Stimulated activated naive CD8-positive, alpha-beta T cell treated with anti-CD3 and anti-CD28 coated beads, Interleukin-15, amount 100 ng/mL, for 72 hours (primary cell): ENCODE results near the gene PAX8.
A peak's percentile ranks its signal among the peaks of the same experiment; 100 is the strongest.

Source experiments
- ATAC-seq: fragments of 150-1000 bp; cut with Tn5 transposase; 2 replicates; pipeline ENCODE4 v1.10.0; 2021; ENCODE audit warnings: mild to moderate bottlenecking, moderate library complexity
- DNase-seq, 2 donors: peaks; one replicate each; pipeline ENCODE4 v3.0.0; 2021 to 2022
- H3K27ac Mint-ChIP-seq, 2 donors: one replicate each; pipeline ENCODE4 v1.8.0; 2022; ENCODE audit warnings: mild to moderate bottlenecking in 2 of 2, mixed read lengths in 2 of 2, moderate library complexity in 2 of 2
- H3K27me3 Mint-ChIP-seq: one replicate; pipeline ENCODE4 v1.8.0; 2022; ENCODE audit warnings: mixed read lengths
- H3K4me1 Mint-ChIP-seq: one replicate; pipeline ENCODE4 v1.8.0; 2022; ENCODE audit warnings: mild to moderate bottlenecking, mixed read lengths
- H3K4me3 Mint-ChIP-seq, 2 donors: one replicate each; pipeline ENCODE4 v1.8.0; 2022; ENCODE audit warnings: mild to moderate bottlenecking in 2 of 2, mixed read lengths in 2 of 2, moderate library complexity in 1 of 2
- H3K9me3 Mint-ChIP-seq, 2 donors: one replicate each; pipeline ENCODE4 v1.8.0; 2022; ENCODE audit warnings: mixed read lengths in 2 of 2

Gene PAX8

GRCh38 chr2:113278073-113278741, 514 bp downstream of the PAX8 start:
- DNase-seq = no peak
- Mint-ChIP-seq H3K27ac (no peak overlapping the region), H3K27me3 (peaks cover 76% of the 10 kb centered on the region), H3K4me1 (peaks cover 28% of the 10 kb centered on the region), H3K4me3 (no peak overlapping the region), H3K9me3 (no peaks in the 10 kb centered on the region)
- ATAC-seq = peak; percentile 18

GRCh38 chr2:113277474-113278072, 1.1 kb downstream of the PAX8 start:
- H3K4me1 Mint-ChIP-seq = peaks cover 33% of the 10 kb centered on the region
- peaks cover 82% of the 10 kb centered on the region for H3K27me3 Mint-ChIP-seq
- H3K4me3 Mint-ChIP-seq = peak overlapping the region; percentile 53 to 58
- ATAC-seq (peak; percentile 29), DNase-seq (peak in 1 of 2 donors; percentile 10)
- H3K27ac Mint-ChIP-seq = no peak overlapping the region
- H3K9me3 Mint-ChIP-seq = no peaks in the 10 kb centered on the region

- peak overlapping the region; percentile 53 to 58 for H3K4me3 Mint-ChIP-seq
- ATAC-seq = peak; percentile 52
- DNase-seq = peak in 1 of 2 donors; percentile 17
- no peak overlapping the region for H3K27ac Mint-ChIP-seq
- H3K9me3 Mint-ChIP-seq = no peaks in the 10 kb centered on the region
- H3K27me3 Mint-ChIP-seq = peaks cover 89% of the 10 kb centered on the region
- H3K4me1 Mint-ChIP-seq = peaks cover 33% of the 10 kb centered on the region
Measured at GRCh38 chr2:113276761-113277425, 1.8 kb downstream of the PAX8 start.

- H3K9me3 Mint-ChIP-seq = no peaks in the 10 kb centered on the region
- DNase-seq (no peak), ATAC-seq (no peak)
- H3K27ac Mint-ChIP-seq = no peak overlapping the region
- H3K27me3 Mint-ChIP-seq = peaks cover 95% of the 10 kb centered on the region
- peak overlapping the region; percentile 53 to 58 for H3K4me3 Mint-ChIP-seq
- H3K4me1 Mint-ChIP-seq = peaks cover 33% of the 10 kb centered on the region
Measured at GRCh38 chr2:113276216-113276760, 2.4 kb downstream of the PAX8 start.

- peaks cover 100% of the 10 kb centered on the region for H3K27me3 Mint-ChIP-seq
Measured at GRCh38 chr2:113275556-113276215, 3.0 kb downstream of the PAX8 start.

DNA sequence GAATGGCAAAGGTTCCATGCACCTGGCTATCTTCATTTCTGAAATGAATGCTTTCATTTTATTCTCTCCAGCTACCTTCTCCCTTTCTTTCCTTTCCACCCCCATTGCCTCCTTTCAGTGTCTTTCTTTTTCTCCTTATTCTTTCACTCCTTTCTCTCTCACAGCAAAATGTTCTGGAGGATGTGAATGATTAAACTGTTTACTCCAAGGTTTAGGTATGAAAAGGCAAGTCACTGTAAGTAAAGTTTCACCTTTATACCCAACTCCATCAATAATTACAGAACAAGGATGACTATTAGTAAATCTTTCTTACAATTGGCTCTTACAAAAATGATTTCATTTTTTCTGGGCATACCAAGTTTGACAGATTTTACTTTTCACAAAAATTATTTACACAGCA, 4.3 kb downstream of the PAX8 start:
- ATAC-seq (no peak), DNase-seq (no peak)
- Mint-ChIP-seq H3K27me3 (peaks cover 92% of the 10 kb centered on the region), H3K9me3 (no peaks in the 10 kb centered on the region), H3K4me1 (peaks cover 33% of the 10 kb centered on the region), H3K27ac (no peak overlapping the region), H3K4me3 (no peak overlapping the region)

More at GRCh38 chr2:113275556-113276215, 3.0 kb downstream of the PAX8 start:
- DNase-seq (no peak), ATAC-seq (no peak)
- Mint-ChIP-seq H3K4me1 (peaks cover 33% of the 10 kb centered on the region), H3K9me3 (no peaks in the 10 kb centered on the region), H3K27ac (no peak overlapping the region), H3K4me3 (peak overlapping the region; percentile 29 to 44)

DNA sequence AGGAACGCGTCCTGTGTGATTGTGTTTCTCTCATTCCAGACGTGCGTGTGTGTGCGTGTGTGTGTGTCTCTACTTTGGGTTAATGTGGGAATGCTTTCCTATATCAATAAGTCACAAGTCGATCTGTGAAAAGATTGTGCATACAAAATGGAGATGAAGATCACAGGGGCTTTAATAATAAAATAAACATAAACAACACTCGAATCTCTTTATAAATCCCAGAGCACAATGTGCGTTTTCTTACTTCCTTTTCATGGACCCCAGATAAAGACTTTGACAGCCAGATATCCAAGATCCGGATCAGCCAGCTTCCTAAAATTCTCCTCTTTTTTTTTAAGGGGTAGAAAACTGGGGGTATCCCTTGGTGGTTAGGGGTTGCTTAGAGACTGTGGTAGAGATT, 4.7 kb downstream of the PAX8 start:
- ATAC-seq (no peak), DNase-seq (no peak)
- Mint-ChIP-seq H3K9me3 (no peaks in the 10 kb centered on the region), H3K4me3 (no peak overlapping the region), H3K27me3 (peaks cover 87% of the 10 kb centered on the region), H3K4me1 (peaks cover 33% of the 10 kb centered on the region), H3K27ac (no peak overlapping the region)

DNA sequence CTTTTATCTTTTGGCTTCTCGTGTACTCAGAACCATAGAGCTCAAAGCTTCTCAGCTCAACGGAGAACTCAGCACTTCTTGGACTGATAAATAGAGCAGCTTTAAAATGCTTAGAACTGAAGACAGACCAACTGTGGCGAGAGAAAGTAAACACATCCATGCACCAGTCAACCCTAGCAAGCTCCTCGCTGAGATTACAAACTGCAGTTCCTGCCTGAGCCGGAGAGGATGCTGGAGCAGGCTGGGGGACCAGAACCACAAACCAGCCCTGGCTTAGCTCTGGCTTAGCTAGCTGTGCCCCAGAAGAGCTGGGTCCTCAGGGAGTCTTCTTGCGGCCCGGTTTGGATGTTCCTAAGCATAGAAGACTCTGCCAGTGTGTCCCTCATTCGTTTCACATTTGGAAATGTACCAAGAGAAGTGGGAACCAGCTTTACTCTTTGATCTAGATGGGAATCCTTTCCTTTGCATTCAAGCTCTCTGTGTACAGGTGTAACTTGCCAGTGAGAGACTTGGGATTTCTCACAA, 5.6 kb downstream of the PAX8 start:
- Mint-ChIP-seq H3K4me3 (peak overlapping the region; percentile 14 to 42), H3K4me1 (peaks cover 33% of the 10 kb centered on the region), H3K27me3 (peaks cover 78% of the 10 kb centered on the region), H3K9me3 (no peaks in the 10 kb centered on the region), H3K27ac (no peak overlapping the region)
- DNase-seq (peak; percentile 29 to 41), ATAC-seq (peak; percentile 85)

- no peak for DNase-seq
- Mint-ChIP-seq H3K27me3 (peaks cover 72% of the 10 kb centered on the region), H3K4me3 (no peak overlapping the region), H3K27ac (no peak overlapping the region), H3K9me3 (no peaks in the 10 kb centered on the region), H3K4me1 (peaks cover 28% of the 10 kb centered on the region)
- ATAC-seq = no peak
Measured at GRCh38 chr2:113272477-113272876, 6.2 kb downstream of the PAX8 start.

- Mint-ChIP-seq H3K9me3 (no peaks in the 10 kb centered on the region), H3K4me3 (no peak overlapping the region), H3K27me3 (peaks cover 43% of the 10 kb centered on the region), H3K27ac (no peak overlapping the region), H3K4me1 (peaks cover 7% of the 10 kb centered on the region)
- no peak for DNase-seq
- no peak for ATAC-seq
Measured at GRCh38 chr2:113268621-113269360, 9.9 kb downstream of the PAX8 start.

- Mint-ChIP-seq H3K9me3 (no peaks in the 10 kb centered on the region), H3K27me3 (peaks cover 19% of the 10 kb centered on the region), H3K27ac (no peak overlapping the region), H3K4me3 (no peak overlapping the region), H3K4me1 (no peaks in the 10 kb centered on the region)
- ATAC-seq (no peak), DNase-seq (no peak)
Measured at GRCh38 chr2:113266431-113266830, 12.3 kb downstream of the PAX8 start.

- Mint-ChIP-seq H3K4me1 (peaks cover 14% of the 10 kb centered on the region), H3K9me3 (no peaks in the 10 kb centered on the region), H3K27me3 (peaks cover 8% of the 10 kb centered on the region), H3K4me3 (no peak overlapping the region), H3K27ac (no peak overlapping the region)
- DNase-seq (no peak), ATAC-seq (no peak)
Measured at GRCh38 chr2:113264713-113265403, 13.9 kb downstream of the PAX8 start.

DNA sequence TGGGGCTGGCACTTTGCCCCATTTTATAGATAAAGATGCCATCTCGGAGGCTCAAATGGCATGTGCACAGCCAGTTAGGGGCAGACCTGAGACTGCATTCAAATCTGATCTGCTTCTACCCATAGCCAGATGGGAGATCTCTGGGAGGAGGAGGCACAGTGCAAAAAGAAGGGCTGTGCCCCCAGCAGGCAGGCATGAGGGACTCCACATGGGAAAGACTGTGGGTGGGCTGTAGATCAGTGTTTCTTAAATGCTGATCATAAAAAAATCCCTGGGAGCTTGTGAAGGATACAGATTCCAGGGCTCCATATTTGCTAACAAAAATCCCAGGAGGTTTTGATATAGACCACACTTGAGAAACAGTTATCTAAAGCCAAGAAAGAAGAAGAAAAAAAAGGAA, 15.2 kb downstream of the PAX8 start:
- ATAC-seq (no peak), DNase-seq (no peak)
- Mint-ChIP-seq H3K4me3 (no peak overlapping the region), H3K9me3 (no peaks in the 10 kb centered on the region), H3K27me3 (peaks cover 8% of the 10 kb centered on the region), H3K4me1 (peaks cover 14% of the 10 kb centered on the region), H3K27ac (no peak overlapping the region)

GRCh38 chr2:113260991-113261390, 17.7 kb downstream of the PAX8 start:
- ATAC-seq = no peak

More at GRCh38 chr2:113260991-113261390, 17.7 kb downstream of the PAX8 start:
- Mint-ChIP-seq H3K27ac (peak overlapping the region in 1 of 2 donors; percentile 57), H3K4me3 (no peak overlapping the region), H3K27me3 (peaks cover 8% of the 10 kb centered on the region), H3K4me1 (peaks cover 24% of the 10 kb centered on the region), H3K9me3 (no peaks in the 10 kb centered on the region)
- no peak for DNase-seq
